ENCODE measurements around the gene PXN.
A peak's percentile ranks its signal among the peaks of the same experiment; 100 is the strongest.

Gene PXN

GRCh38 chr12:120186654-120187053 is 78.9 kb downstream of the PXN start:
- Mint-ChIP-seq H3K27ac (no peak overlapping the region), H3K36me3 (peaks cover 34 to 59% of the 10 kb centered on the region in 2 donors), H3K4me3 (no peak overlapping the region), H3K9me3 (no peaks in the 10 kb centered on the region), H3K4me1 (peaks cover 10 to 21% of the 10 kb centered on the region in 2 donors), H3K27me3 (no peaks in the 10 kb centered on the region)
- ATAC-seq (replicated peaks), result no peak
- no peak for DNase-seq

- no peak overlapping the region for H3K27ac Mint-ChIP-seq
- DNase-seq, result no peak
- no peaks in the 10 kb centered on the region for H3K27me3 Mint-ChIP-seq
- H3K36me3 Mint-ChIP-seq, result peaks cover 49 to 62% of the 10 kb centered on the region in 2 donors
- no peak overlapping the region for H3K4me3 Mint-ChIP-seq
- no peak for ATAC-seq (replicated peaks)
- H3K9me3 Mint-ChIP-seq, result no peaks in the 10 kb centered on the region
- peaks cover 15 to 20% of the 10 kb centered on the region in 2 donors for H3K4me1 Mint-ChIP-seq
Measured at GRCh38 chr12:120183211-120183631, 82.3 kb downstream of the PXN start.

- Mint-ChIP-seq H3K4me3 (no peak overlapping the region), H3K9me3 (no peaks in the 10 kb centered on the region), H3K27me3 (no peaks in the 10 kb centered on the region), H3K27ac (no peak overlapping the region), H3K4me1 (peaks cover 15 to 24% of the 10 kb centered on the region in 2 donors), H3K36me3 (peaks cover 57 to 68% of the 10 kb centered on the region in 2 donors)
- no peak for DNase-seq
- peak in 1 of 2 donors; percentile 41 for ATAC-seq (replicated peaks)
Measured at GRCh38 chr12:120181991-120182631, 83.4 kb downstream of the PXN start.

- ATAC-seq (replicated peaks), result no peak
- no peak for DNase-seq
- H3K36me3 Mint-ChIP-seq, result peaks cover 58 to 66% of the 10 kb centered on the region in 2 donors
- no peaks in the 10 kb centered on the region for H3K27me3 Mint-ChIP-seq
- peaks cover 14 to 24% of the 10 kb centered on the region in 2 donors for H3K4me1 Mint-ChIP-seq
- no peak overlapping the region for H3K27ac Mint-ChIP-seq
- no peaks in the 10 kb centered on the region for H3K9me3 Mint-ChIP-seq
- no peak overlapping the region for H3K4me3 Mint-ChIP-seq
Measured at GRCh38 chr12:120180975-120181374, 84.6 kb downstream of the PXN start.

GRCh38 chr12:120175537-120175936 is 90.0 kb downstream of the PXN start:
- peak overlapping the region; percentile 14 for H3K27ac Mint-ChIP-seq
- DNase-seq (no peak), ATAC-seq (replicated peaks) (no peak)
- no peak overlapping the region for H3K4me3 Mint-ChIP-seq
- H3K27me3 Mint-ChIP-seq, result no peaks in the 10 kb centered on the region
- no peaks in the 10 kb centered on the region for H3K9me3 Mint-ChIP-seq
- peaks cover 54 to 57% of the 10 kb centered on the region in 2 donors for H3K36me3 Mint-ChIP-seq
- H3K4me1 Mint-ChIP-seq, result peaks cover 14 to 22% of the 10 kb centered on the region in 2 donors

- Mint-ChIP-seq H3K4me1 (peaks cover 14 to 22% of the 10 kb centered on the region in 2 donors), H3K36me3 (peaks cover 57 to 60% of the 10 kb centered on the region in 2 donors), H3K4me3 (no peak overlapping the region), H3K9me3 (no peaks in the 10 kb centered on the region), H3K27me3 (no peaks in the 10 kb centered on the region), H3K27ac (no peak overlapping the region)
- DNase-seq (no peak), ATAC-seq (replicated peaks) (peak; percentile 74 to 80)
Measured at GRCh38 chr12:120175062-120175461, 90.5 kb downstream of the PXN start.

GRCh38 chr12:120172053-120172452 is 93.5 kb downstream of the PXN start:
- no peak overlapping the region for H3K27ac Mint-ChIP-seq
- H3K4me1 Mint-ChIP-seq, result peaks cover 11 to 18% of the 10 kb centered on the region in 2 donors
- no peak for ATAC-seq (replicated peaks)
- H3K36me3 Mint-ChIP-seq, result peaks cover 45 to 47% of the 10 kb centered on the region in 2 donors
- no peak overlapping the region for H3K4me3 Mint-ChIP-seq
- H3K9me3 Mint-ChIP-seq, result no peaks in the 10 kb centered on the region
- no peak for DNase-seq
- H3K27me3 Mint-ChIP-seq, result no peaks in the 10 kb centered on the region

GRCh38 chr12:120170631-120171030 is 94.9 kb downstream of the PXN start:
- Mint-ChIP-seq H3K4me3 (no peak overlapping the region), H3K36me3 (peaks cover 38 to 40% of the 10 kb centered on the region in 2 donors), H3K9me3 (no peaks in the 10 kb centered on the region), H3K27ac (no peak overlapping the region), H3K27me3 (no peaks in the 10 kb centered on the region), H3K4me1 (peaks cover 5 to 7% of the 10 kb centered on the region in 2 donors)
- ATAC-seq (replicated peaks) (no peak), DNase-seq (no peak)

- Mint-ChIP-seq H3K9me3 (no peaks in the 10 kb centered on the region), H3K4me1 (peaks cover 0 to 4% of the 10 kb centered on the region in 2 donors), H3K36me3 (peaks cover 35 to 37% of the 10 kb centered on the region in 2 donors), H3K4me3 (no peak overlapping the region), H3K27me3 (no peaks in the 10 kb centered on the region), H3K27ac (no peak overlapping the region)
- ATAC-seq (replicated peaks) (no peak), DNase-seq (no peak)
Measured at GRCh38 chr12:120169946-120170345, 95.6 kb downstream of the PXN start.

GRCh38 chr12:120168337-120168736 is 97.2 kb downstream of the PXN start:
- ATAC-seq (replicated peaks) (no peak), DNase-seq (no peak)
- Mint-ChIP-seq H3K27ac (peak overlapping the region; percentile 66), H3K4me1 (peaks cover 0 to 2% of the 10 kb centered on the region in 2 donors), H3K4me3 (no peak overlapping the region), H3K36me3 (peaks cover 35 to 37% of the 10 kb centered on the region in 2 donors), H3K27me3 (no peaks in the 10 kb centered on the region), H3K9me3 (no peaks in the 10 kb centered on the region)

GRCh38 chr12:120167529-120168095 is 97.9 kb downstream of the PXN start:
- no peak overlapping the region for H3K27ac Mint-ChIP-seq
- peaks cover 31 to 38% of the 10 kb centered on the region in 2 donors for H3K36me3 Mint-ChIP-seq
- H3K27me3 Mint-ChIP-seq, result no peaks in the 10 kb centered on the region
- ATAC-seq (replicated peaks) (no peak), DNase-seq (no peak)
- H3K9me3 Mint-ChIP-seq, result no peaks in the 10 kb centered on the region
- no peak overlapping the region for H3K4me3 Mint-ChIP-seq
- peaks cover 0 to 2% of the 10 kb centered on the region in 2 donors for H3K4me1 Mint-ChIP-seq

GRCh38 chr12:120164293-120164692 is 101.2 kb downstream of the PXN start:
- H3K9me3 Mint-ChIP-seq, result no peaks in the 10 kb centered on the region
- H3K36me3 Mint-ChIP-seq, result peaks cover 39 to 60% of the 10 kb centered on the region in 2 donors

GRCh38 chr12:120162763-120163162 is 102.8 kb downstream of the PXN start:
- Mint-ChIP-seq H3K36me3 (peaks cover 44 to 62% of the 10 kb centered on the region in 2 donors), H3K9me3 (no peaks in the 10 kb centered on the region), H3K4me3 (no peak overlapping the region), H3K4me1 (peaks cover 0 to 2% of the 10 kb centered on the region in 2 donors), H3K27ac (no peak overlapping the region), H3K27me3 (no peaks in the 10 kb centered on the region)
- DNase-seq (no peak), ATAC-seq (replicated peaks) (no peak)

More at GRCh38 chr12:120164293-120164692, 101.2 kb downstream of the PXN start:
- no peak overlapping the region for H3K27ac Mint-ChIP-seq
- no peaks in the 10 kb centered on the region for H3K27me3 Mint-ChIP-seq
- ATAC-seq (replicated peaks), result no peak
- H3K4me3 Mint-ChIP-seq, result no peak overlapping the region
- H3K4me1 Mint-ChIP-seq, result peaks cover 0 to 2% of the 10 kb centered on the region in 2 donors
- DNase-seq, result no peak

- DNase-seq (no peak), ATAC-seq (replicated peaks) (no peak)
- peaks cover 49 to 69% of the 10 kb centered on the region in 2 donors for H3K36me3 Mint-ChIP-seq
- H3K27me3 Mint-ChIP-seq, result no peaks in the 10 kb centered on the region
- H3K4me3 Mint-ChIP-seq, result no peak overlapping the region
- no peaks in the 10 kb centered on the region for H3K9me3 Mint-ChIP-seq
- H3K27ac Mint-ChIP-seq, result no peak overlapping the region
- peaks cover 0 to 2% of the 10 kb centered on the region in 2 donors for H3K4me1 Mint-ChIP-seq
Measured at GRCh38 chr12:120161852-120162251, 103.7 kb downstream of the PXN start.

Data from stimulated activated naive B cell treated with anti-CD40 and anti-IgM and Interleukin-4, amounts not matched to agents 10 μg/mL and 1 μg/mL and 100 μg/mL, for 72 hours (primary cell).